ENCODE data around the gene OR10G7.
"Not testable (repeated sequence)": the region's sequence is repeated elsewhere in the genome, so short reads cannot be mapped to it uniquely, and the experiment has no call there.

The OR10G7 gene

DNA sequence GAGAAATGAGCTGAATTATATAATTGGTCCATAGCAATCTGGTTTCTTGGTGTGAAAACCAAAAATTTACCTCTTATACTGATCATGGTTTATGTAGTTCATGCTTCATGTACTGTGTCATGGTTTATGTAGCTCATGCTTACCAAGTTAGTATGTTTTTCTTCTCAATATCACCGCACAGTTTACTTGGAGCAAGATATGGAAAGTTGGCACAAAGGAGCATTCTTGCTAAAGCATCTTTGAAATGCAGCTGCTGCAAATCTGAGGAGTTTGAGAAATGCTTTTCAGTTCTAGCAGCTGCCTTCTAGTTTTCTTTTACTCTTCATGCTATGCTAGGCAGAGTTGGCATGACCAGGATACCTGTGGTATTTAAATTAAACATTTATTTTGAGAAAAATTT is 4.5 kb downstream of the OR10G7 start:
- DNase-seq, result no peak

GRCh38 chr11:124026498-124026897 is 14.6 kb downstream of the OR10G7 start, which contains the start of gene OR10G8:
Gene OR10G8, plus strand, starts transcription at chr11:124026798. Its CDS starts 2,825 bp downstream, at chr11:124029623.
- no peak for DNase-seq

DNA sequence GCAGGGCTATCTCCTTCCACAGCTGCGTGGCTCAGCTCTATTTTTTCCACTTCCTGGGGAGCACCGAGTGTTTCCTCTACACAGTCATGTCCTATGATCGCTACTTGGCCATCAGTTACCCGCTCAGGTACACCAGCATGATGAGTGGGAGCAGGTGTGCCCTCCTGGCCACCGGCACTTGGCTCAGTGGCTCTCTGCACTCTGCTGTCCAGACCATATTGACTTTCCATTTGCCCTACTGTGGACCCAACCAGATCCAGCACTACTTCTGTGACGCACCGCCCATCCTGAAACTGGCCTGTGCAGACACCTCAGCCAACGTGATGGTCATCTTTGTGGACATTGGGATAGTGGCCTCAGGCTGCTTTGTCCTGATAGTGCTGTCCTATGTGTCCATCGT is 25.3 kb downstream of the OR10G7 start:
- DNase-seq, result not testable (repeated sequence)

- DNase-seq, result no peak
These were observed 28.4 kb downstream of the OR10G7 start, which contains the start of gene OR10G4 for GRCh38 chr11:124012697-124013096. Gene OR10G4, plus strand, starts transcription at chr11:124012997. Its CDS starts 2,578 bp downstream, at chr11:124015575.

- DNase-seq, result no peak
These were observed 46.0 kb downstream of the OR10G7 start, which contains the start of gene OR10G6 for GRCh38 chr11:123995119-123995518. Gene OR10G6, minus strand, starts transcription at chr11:123995161. Its CDS starts 0 bp downstream, at chr11:123995161.
